Measurements from ENCODE around the gene NNMT. TPM values are rescaled to one million over a fixed set of nuclear protein-coding genes. Genes with fewer than 3 reads are reported as not detected.

NNMT gene
- total and polyA plus RNA-seq, 9 of the 15 experiments (the other 6 are each of a cell fraction or from before 2014, with no cell fraction given), result 6.1 to 15.0 (median 11.2) TPM

DNA sequence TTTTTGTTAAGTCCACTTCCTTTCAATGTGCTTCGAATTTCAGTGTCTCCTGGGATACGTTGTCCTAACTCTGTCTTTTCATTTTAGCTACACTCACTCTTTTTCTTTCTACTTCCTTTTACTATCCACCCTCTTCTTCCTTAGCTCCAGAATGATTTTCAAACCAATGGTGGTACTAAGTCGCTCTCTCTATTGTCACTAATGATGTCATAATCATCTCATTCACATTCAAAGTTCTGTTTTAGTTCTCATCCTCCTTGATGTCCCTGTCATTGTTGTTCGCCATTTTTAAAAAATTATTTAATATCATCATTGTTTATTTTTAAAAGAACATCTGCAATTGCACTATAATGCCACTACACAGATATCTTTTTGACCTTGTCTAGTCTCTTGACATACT is 47.3 kb downstream of the NNMT start (continued):
- no peak for TF ChIP-seq GTF2A2 (tag; IDR thresholded peaks at IDR 0.05)
- TF ChIP-seq, protein P1, sequence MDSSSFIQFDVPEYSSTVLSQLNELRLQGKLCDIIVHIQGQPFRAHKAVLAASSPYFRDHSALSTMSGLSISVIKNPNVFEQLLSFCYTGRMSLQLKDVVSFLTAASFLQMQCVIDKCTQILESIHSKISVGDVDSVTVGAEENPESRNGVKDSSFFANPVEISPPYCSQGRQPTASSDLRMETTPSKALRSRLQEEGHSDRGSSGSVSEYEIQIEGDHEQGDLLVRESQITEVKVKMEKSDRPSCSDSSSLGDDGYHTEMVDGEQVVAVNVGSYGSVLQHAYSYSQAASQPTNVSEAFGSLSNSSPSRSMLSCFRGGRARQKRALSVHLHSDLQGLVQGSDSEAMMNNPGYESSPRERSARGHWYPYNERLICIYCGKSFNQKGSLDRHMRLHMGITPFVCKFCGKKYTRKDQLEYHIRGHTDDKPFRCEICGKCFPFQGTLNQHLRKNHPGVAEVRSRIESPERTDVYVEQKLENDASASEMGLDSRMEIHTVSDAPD (CRISPR knock-in tag; IDR thresholded peaks at IDR 0.05), result no peak

DNA sequence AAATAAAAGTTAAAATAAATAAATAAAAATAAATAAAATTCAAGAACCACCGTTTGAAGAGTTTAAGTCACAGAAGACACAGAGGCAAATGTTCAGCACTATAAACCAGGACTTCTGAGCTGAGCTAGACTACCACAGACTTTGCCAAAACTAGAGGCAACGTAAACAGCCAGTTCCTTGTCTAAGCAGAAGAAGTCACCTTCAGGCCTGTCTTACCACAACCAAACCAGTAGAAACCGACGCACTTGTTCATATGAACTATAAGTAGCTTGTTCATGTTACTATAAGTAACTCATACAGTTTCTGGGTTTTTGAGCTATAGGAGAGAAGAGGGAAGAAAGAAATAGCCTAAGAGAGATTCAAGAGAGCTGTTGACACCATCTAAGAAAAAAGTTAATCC is 48.3 kb downstream of the NNMT start:
- POLR2A ChIA-PET, result interaction anchor here (0.9 kb wide), 1 partner anchor 23 kb away, joined by 5 read pairs; no protein-coding TSS in a partner anchor
- no peak for FAIRE-seq
- WGBS (ENCODE audit: insufficient coverage, low coverage, missing lambda C conversion rate), result 67% methylated on average over 4 of the region's 4 CpGs
- Histone ChIP-seq H2AFZ (ENCODE audit: low read depth, low read length) (0 out of 2 replicates have a peak overlapping the region, but pooled peaks have one; percentile 26), H3K27ac (ENCODE audit: extremely low read depth, low read depth, low read length) (no peak overlapping the region), H3K9me3 (replicated peaks; ENCODE audit: control insufficient read depth, insufficient read depth, low read depth, low read length) (no peaks in the 10 kb centered on the region), H3K79me2 (ENCODE audit: control insufficient read depth, insufficient read depth, low read length) (no peaks in the 10 kb centered on the region), H3K4me3 (no peak overlapping the region), H3K9ac (ENCODE audit: insufficient read depth in 1 of 2, low read depth in 2 of 2, low read length in 2 of 2) (no peak overlapping the region), H3K27me3 (ENCODE audit: control insufficient read depth in 2 of 2, insufficient read depth in 2 of 2, low read length in 2 of 2) (no peaks in the 10 kb centered on the region), H3K4me2 (ENCODE audit: insufficient read depth, low read length) (no peak overlapping the region), H3K36me3 (ENCODE audit: control insufficient read depth, insufficient read depth, low read length) (no peaks in the 10 kb centered on the region), H3K4me1 (replicated peaks in 1 of 2; ENCODE audit: control insufficient read depth in 2 of 2, insufficient read depth in 2 of 2, low read length in 2 of 2) (peaks cover 6 to 10% of the 10 kb centered on the region in 2 experiments; a peak in 3 of 5 replicates), H4K20me1 (replicated peaks; ENCODE audit: control insufficient read depth, insufficient read depth, low read length) (no peaks in the 10 kb centered on the region), H3K9me1 (ENCODE audit: control insufficient read depth, insufficient read depth, low read length) (no peaks in the 10 kb centered on the region)
- no TSS peak for BruUV-seq (replicated peaks)
- ATAC-seq, result no peak
- DNase-seq (ENCODE audit: extremely low read depth in 1 of 4, low spot score in 3 of 4), result no peak
- intact Hi-C loops (cut with micrococcal nuclease) (loop anchor here (5.0 to 10.0 kb wide), 2 partner anchors 98 to 240 kb away; no protein-coding TSS in a partner anchor), in situ Hi-C loops (cut with MboI) (no loop called here)
- CTCF ChIA-PET (ENCODE audit: low intra/inter-chr PET ratio), result no interaction called here
- TF ChIP-seq PHTF2 (CRISPR knock-in tag; IDR thresholded peaks at IDR 0.05), result no peak
- no peak for TF ChIP-seq JUNB (CRISPR knock-in tag; conservative IDR thresholded peaks at IDR 0.05)
- TF ChIP-seq, protein P2, sequence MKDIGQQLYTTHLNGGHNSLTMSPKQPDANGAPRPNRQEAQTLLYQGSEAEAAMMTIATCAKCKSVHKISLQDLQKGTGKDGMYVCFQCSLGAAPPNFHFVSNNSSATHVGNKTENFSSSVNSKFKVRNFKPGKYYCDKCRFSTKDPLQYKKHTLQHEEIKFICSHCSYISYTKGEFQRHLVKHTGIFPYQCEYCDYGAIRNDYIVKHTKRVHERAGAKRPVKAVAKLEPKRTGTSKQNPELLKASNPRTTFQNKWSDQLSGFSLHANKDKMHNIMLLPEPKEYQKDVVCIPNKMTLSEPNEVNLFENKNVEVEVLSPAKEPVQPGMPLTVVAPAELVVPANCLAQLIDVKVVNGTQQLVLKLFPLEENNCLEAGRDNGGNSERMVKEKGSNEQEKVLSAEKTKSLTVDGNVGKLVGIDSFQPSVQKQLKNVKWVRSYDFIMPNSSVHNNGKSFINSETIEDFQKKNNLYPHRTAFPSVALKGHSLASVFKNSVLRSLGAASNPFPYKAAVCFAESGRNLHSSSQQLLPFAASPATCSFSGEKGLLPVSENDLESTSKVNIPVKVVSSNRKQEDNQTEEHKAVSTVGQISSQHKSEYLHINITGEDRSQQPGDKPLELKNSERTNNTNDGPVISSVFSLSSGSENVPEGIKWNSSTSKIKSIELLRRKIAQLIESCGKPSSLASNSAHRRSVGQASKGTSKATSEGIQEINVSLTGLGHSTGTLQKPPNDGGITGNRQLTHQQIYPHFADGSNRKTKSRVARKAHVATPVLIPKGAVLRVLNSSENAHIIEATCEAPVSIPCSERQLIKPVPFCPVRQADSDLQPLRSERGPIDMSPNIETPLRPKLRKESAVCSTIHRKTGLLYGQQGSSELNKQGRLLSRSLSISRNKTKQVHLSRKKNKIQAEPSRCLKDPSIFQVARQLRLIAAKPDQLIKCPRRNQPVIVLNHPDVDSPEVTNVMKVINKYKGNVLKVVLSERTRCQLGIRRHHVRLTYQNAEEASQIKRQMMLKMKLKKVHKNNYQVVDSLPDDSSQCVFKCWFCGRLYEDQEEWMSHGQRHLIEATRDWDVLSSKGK (CRISPR knock-in tag; IDR thresholded peaks at IDR 0.05), result no peak
- TF ChIP-seq, protein P3, sequence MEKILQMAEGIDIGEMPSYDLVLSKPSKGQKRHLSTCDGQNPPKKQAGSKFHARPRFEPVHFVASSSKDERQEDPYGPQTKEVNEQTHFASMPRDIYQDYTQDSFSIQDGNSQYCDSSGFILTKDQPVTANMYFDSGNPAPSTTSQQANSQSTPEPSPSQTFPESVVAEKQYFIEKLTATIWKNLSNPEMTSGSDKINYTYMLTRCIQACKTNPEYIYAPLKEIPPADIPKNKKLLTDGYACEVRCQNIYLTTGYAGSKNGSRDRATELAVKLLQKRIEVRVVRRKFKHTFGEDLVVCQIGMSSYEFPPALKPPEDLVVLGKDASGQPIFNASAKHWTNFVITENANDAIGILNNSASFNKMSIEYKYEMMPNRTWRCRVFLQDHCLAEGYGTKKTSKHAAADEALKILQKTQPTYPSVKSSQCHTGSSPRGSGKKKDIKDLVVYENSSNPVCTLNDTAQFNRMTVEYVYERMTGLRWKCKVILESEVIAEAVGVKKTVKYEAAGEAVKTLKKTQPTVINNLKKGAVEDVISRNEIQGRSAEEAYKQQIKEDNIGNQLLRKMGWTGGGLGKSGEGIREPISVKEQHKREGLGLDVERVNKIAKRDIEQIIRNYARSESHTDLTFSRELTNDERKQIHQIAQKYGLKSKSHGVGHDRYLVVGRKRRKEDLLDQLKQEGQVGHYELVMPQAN (IDR thresholded peaks at IDR 0.05; ENCODE audit: borderline replicate concordance), result no peak
- TF ChIP-seq PRPF4 (IDR thresholded peaks at IDR 0.05; ENCODE audit: insufficient read depth, low read depth, low read length, poor library complexity, severe bottlenecking), result no peak
- no peak for TF ChIP-seq SNRNP70 (optimal IDR thresholded peaks at IDR 0.05; ENCODE audit: low read depth, low read length)
- no peak for TF ChIP-seq ZNF140 (CRISPR knock-in tag; IDR thresholded peaks at IDR 0.05)
- no peak for TF ChIP-seq SRSF3 (IDR thresholded peaks at IDR 0.05; ENCODE audit: insufficient read depth, low read length)
- TF ChIP-seq ILF3 (IDR thresholded peaks at IDR 0.05; ENCODE audit: borderline replicate concordance), result no peak
- TF ChIP-seq ZNF584 (CRISPR knock-in tag; IDR thresholded peaks at IDR 0.05; ENCODE audit: low read depth), result no peak
- no peak for TF ChIP-seq SAFB2 (IDR thresholded peaks at IDR 0.05; ENCODE audit: borderline replicate concordance, low read depth, low read length, severe bottlenecking)
- TF ChIP-seq ZNF785 (CRISPR knock-in tag; IDR thresholded peaks at IDR 0.05), result no peak

All from K562 (cell line).